Endometrium (tissue), 2 donors: Measurements from ENCODE around the gene SDC4.

Experiments used
- FAIRE-seq: peaks from 2 replicates; lab custom pipeline; 2012; peaks lifted over from hg19 to GRCh38; lab: Jason Lieb, UNC
- donor health status: control.
- donor health status: control.

The SDC4 gene

DNA sequence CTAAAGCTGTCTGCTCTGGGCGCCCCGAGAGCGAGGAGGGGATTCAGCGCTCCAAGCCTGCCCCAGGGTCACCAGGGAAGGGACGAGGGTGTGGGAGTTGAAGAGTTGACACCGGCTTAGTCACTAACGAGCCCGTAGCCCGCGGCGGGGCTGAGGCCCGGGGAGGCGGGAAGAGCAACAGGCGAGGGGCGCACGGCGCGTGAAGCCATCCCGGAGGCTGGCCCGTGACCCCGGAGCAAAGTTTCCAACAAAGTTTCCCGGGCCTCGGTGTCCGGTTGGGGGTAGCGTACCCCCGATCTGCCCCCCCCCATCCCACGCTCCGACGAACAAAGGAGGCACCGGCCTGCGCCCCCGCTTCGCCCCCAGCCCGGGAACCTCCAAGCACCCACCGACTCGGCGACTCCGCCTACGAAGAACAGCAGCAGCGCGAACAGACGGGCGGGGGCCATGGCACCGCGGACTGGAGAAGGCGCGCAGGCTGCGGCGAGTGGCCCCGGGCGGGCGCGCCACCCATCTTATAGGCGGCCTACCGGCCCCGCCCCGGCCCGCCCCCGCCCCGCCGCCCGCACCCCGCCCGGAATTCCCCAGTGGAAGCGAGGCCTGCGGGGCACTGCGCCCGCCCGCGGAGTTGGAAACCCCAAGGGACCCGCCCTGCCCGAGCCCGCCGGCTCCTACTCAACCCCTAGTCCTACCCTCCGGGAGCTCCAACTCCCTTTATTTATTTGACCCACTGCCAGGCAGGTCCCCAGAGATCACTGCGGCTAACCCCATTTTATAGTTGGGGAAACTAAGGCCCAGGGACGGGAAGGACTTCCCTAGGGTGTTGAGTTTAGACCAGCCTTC, at the start of gene SDC4:
Gene SDC4, minus strand, starts transcription at position 489 of the 843 bp plus-strand sequence. Its CDS starts 40 bp downstream, at position 449.
- no peak for FAIRE-seq

DNA sequence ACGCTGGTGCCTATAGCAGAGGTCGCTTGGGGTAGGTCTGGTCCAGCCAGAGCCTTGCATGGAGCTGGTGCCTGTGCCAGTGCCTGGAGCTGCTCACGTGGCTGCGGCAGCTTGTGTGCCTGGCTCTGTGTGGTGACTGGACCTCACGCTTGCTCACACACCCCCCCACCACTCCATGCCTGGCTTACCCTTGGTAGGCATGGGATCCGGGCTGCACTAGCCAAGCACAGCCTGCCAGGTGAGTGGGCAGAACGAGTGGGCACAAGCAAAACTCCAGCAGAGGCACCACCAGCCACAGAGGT, 46.8 kb upstream of the SDC4 start:
- no peak for FAIRE-seq

DNA sequence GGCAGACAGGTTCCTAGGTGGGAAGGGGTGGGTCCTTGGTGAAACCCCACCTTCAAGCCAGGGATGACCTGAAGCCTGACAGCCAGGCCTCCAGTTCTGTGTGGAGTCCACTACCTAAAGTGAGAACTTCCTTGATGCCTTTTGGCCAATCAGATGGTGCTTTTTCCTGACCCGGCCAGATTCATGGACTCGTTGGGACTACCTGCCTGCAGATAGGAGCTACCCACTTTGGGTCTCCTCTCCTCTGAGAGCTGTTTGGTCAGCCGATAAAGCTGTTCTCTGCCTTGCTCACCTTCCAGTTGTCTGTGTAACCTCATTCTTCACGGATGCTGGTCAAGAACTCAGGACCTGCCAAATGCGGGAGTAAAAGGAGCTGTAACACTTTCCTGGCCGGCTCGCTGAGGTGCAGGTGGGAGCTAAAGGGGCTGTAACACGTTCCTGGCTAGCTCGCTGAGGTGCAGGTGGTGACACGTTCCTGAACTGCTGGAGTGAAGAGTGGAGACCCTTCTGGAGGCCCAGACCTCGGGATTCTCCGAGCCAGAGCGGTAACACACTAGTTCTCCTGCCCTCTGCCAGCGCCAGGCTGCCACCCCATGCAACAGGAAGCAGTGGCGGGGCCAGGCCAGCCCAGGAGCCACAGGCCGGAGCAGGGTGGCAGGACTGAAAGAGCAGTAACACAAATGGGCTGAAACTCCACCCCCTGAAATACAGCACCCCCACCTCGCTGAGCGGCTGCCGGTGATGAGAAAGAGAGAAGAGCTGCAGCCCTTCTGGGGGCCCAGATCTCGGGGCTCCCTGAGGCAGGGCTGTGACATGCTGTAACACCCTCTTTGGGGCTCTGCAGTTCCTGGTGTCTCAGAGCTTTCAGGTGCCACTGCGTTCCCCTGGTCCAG, 46.2 kb upstream of the SDC4 start:
- no peak for FAIRE-seq

DNA sequence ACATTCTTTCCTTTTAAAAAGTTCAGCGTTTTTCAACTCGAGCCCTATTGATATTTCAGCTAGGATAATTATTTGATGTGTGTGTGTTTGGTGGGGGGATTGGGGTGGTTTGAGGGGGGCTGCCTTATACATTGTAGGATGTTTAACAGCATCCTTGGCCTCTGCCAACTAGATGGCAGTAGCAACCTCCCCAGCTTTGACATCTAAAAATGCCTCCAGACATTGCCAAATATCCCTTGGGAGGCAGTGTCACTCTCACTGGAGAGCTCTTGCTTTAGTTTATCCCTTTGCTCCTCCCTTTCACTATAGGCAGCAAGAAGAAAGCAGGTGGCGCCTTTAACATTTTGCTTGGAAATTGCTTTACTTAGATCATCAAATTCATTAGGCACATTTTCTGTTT, 44.5 kb upstream of the SDC4 start:
- no peak for FAIRE-seq

DNA sequence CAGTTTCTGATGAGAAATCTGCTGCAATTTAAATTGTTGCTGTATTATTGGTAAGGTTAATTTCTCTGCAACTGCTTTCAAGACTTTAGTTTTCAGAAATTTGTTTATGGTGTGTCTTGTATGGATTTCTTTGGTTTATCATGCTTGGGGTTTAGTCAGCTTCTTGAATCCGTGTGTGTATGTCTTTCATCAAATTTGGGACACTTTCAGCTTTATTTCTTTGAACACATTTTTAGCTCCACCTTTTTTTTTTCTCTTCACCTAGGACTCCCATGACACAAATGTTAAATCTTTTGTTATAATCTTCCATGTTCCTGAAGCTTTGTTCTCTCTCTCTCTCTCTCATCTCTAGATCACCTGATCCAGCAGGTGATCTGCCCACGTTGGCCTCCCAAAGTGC, 43.3 kb upstream of the SDC4 start:
- no peak for FAIRE-seq

DNA sequence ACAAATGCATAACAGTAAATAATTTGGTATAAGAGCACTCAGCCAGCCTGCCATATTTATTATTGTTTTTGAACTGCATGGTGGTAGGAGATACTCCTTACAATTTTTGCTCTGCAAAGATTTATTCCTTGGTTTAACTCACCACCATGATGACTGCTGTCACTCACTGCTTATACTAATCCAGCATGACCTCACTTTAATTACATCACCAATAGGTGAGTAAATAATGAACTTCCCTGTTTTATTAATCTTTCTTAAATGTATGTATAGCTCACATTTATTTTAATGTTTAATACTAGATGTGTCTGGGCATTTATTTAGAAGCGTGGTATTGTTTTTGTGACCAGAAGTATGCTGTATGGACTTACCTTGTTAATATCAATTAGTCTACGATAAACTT, 42.7 kb upstream of the SDC4 start:
- FAIRE-seq = no peak

GRCh38 chr20:45387274-45387673, 39.0 kb upstream of the SDC4 start:
- FAIRE-seq = no peak

GRCh38 chr20:45378191-45378590, 30.0 kb upstream of the SDC4 start, which contains the start of gene TP53TG5:
Gene TP53TG5 (minus strand): TSS chr20:45378325. CDS start chr20:45378236, 89 bp downstream.
- FAIRE-seq = no peak

DNA sequence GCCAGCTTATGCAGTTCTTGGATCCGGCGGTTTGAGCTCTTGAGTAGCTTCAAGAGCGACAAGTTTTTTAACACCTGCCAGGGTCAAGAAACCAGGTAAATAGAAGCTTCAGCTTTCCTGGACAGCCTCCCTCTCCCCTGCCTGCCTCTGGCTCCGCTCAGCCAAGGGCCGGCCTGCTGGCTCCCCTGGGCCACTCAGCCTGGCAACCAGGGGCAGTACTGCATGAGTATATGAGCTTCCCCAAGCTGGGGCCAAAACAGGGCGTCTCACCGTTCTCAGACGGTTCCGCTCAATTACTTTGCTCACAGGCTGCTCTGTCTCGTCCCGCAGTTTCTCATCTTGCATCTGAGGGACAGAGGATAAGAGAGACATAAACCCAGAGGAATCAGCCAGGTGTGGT, 29.0 kb upstream of the SDC4 start:
- no peak for FAIRE-seq

GRCh38 chr20:45374966-45375365, 26.7 kb upstream of the SDC4 start:
- FAIRE-seq = no peak

DNA sequence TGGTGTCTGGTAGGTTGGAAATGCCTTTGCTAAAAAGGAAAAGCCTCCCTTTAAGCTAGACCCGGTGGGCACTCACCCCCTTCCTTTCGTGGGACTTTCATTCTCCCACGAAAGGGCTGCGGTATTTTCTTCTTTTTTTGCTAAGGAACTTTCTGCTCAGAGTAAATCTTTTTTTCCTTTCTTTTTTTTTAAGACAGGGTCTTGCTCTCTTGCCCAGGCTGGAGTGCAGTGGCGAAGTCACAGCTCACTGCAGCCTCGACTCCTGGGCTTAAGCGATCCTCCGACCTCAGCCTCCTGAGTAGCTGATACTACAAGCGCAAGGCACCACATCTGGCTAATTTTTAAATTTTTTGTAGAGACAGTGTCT, 25.9 kb upstream of the SDC4 start:
- no peak for FAIRE-seq

- FAIRE-seq = no peak
These were observed 25.3 kb upstream of the SDC4 start for GRCh38 chr20:45373353-45374100.

DNA sequence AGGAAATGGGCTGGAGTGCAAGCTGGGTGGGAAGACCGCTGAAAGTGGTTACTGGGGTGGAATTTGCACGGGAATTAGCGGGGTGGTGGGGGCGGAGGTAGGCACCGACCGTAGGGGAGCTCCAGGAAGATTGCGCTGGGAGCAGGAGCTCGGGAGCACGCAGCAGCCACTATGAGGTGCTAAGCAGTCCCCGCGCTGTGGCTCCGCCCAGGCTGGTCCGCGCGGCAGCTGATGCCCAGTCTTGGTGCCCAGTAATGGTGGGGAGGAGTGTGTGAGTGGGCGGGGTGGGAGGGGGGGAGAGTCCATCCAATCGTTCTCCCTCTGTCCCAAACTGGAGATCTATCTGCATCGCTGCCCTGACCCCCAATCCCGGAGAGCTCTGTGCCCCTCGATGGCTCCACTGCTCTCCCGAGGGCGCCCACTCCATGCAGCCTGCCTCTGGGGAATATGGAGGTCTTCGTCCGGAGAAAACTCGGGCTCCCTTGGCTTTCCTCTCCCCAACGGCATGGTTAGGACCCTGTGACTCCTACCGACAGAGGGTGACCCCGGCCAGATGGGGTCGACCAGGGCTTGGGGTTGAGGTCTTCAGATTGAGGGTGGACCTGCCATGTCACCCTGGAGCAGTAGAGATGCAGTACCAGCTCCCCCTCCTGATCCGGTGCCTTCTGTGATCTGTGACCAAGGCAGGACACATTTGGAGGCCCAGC, 24.6 kb upstream of the SDC4 start:
- FAIRE-seq = no peak

DNA sequence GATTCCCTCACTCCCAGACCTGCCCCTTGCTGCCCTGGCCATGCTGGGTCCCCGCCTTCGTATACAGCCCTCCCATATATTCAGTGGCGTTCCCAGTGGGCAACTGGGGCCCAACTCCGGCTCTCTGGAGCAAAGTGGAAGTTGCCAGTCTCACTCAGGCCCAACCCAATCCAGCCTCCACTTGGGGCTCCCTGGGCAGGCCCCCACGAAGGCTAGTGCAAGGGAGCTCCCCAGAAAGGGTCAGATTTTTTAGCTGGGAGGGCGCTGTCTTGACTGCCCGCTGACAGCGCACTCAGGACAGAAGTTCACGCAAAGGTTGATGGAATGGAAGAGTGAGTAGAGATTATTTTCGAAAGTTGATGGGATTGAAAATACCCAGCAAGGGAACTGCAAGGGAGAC, 24.0 kb upstream of the SDC4 start:
- FAIRE-seq = no peak

- no peak for FAIRE-seq
These were observed 22.4 kb upstream of the SDC4 start for GRCh38 chr20:45370571-45371160.

- FAIRE-seq = no peak
These were observed 20.2 kb upstream of the SDC4 start for GRCh38 chr20:45368221-45368980.

GRCh38 chr20:45367126-45367525, 18.9 kb upstream of the SDC4 start:
- no peak for FAIRE-seq

GRCh38 chr20:45366631-45367030, 18.4 kb upstream of the SDC4 start:
- FAIRE-seq = no peak

GRCh38 chr20:45366192-45366591, 18.0 kb upstream of the SDC4 start:
- FAIRE-seq = no peak

DNA sequence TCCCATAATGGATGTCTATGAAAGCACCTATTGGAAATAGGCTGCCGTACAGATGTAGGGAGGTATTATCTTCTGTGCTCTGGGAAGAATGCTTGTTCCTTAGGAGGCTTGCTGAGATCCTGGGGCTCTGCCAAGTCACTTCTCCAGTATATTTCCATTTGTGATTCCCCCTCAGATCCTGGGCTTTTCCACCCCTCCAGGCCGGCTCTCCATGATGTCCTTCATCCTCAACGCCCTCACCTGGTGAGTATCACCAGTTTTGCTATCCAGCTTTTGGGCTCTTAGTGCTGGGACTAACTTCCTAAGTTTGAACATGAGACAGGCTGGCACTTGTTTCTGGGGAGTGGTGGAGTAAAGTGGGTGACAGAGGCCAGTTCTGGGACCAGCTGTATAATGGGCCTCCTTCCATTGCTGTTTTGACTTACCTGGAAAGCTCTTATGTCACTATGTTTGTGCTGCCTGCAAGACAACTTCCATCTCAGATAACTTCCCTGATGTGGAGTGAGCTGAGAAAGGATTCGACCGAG, 17.3 kb upstream of the SDC4 start:
- FAIRE-seq = no peak
